NOMO-1 treated with dmso at 0.1 percent for 144 hours (cell line): ENCODE measurements around the gene KLHL26.

Source experiments
- DNase-seq: peaks from one replicate; lab custom pipeline; 2025; ENCODE audit not compliant: unreplicated experiment; lab: John Stamatoyannopoulos, UW

The KLHL26 gene

GRCh38 chr19:18612772-18613588 lies 23.8 kb upstream of the KLHL26 start, which contains the start of gene TMEM59L:
TSS of gene TMEM59L (plus strand) at chr19:18612870. CDS start at chr19:18612959, 89 bp downstream.
- no peak for DNase-seq

GRCh38 chr19:18613589-18614234 lies 23.1 kb upstream of the KLHL26 start:
- no peak for DNase-seq

- no peak for DNase-seq
Observed at GRCh38 chr19:18616023-18616422, 20.8 kb upstream of the KLHL26 start.

GRCh38 chr19:18617562-18617961 lies 19.3 kb upstream of the KLHL26 start:
- no peak for DNase-seq

GRCh38 chr19:18618236-18618635 lies 18.6 kb upstream of the KLHL26 start:
- no peak for DNase-seq

GRCh38 chr19:18620311-18620710 lies 16.5 kb upstream of the KLHL26 start:
- no peak for DNase-seq

- no peak for DNase-seq
Observed at GRCh38 chr19:18620902-18621301, 15.9 kb upstream of the KLHL26 start.

GRCh38 chr19:18626906-18627305 lies 9.9 kb upstream of the KLHL26 start:
- no peak for DNase-seq

- DNase-seq = no peak
Observed at GRCh38 chr19:18629166-18630088, 7.4 kb upstream of the KLHL26 start.

- DNase-seq = no peak
Observed at GRCh38 chr19:18633321-18633720, 3.5 kb upstream of the KLHL26 start.

- DNase-seq = no peak
Observed at GRCh38 chr19:18634612-18635297, 2.1 kb upstream of the KLHL26 start.

GRCh38 chr19:18635831-18636182 lies 1.0 kb upstream of the KLHL26 start:
- DNase-seq = no peak

- peak; percentile 96 for DNase-seq
Observed at GRCh38 chr19:18636183-18636968, 452 bp upstream of the KLHL26 start.

GRCh38 chr19:18637673-18638630 lies 1.1 kb downstream of the KLHL26 start:
- no peak for DNase-seq

- no peak for DNase-seq
Observed at GRCh38 chr19:18639706-18640243, 2.9 kb downstream of the KLHL26 start.

GRCh38 chr19:18644196-18645034 lies 7.6 kb downstream of the KLHL26 start:
- DNase-seq = peak; percentile 70

- no peak for DNase-seq
Observed at GRCh38 chr19:18645035-18645511, 8.2 kb downstream of the KLHL26 start.
